SK-N-SH (cell line): ENCODE measurements around the gene TBX2.

Source experiments
- CHD2 ChIP-seq: fragments of 150-350 bp; IDR thresholded peaks from 2 replicates; pipeline ENCODE4 v1.6.1; 2018; ENCODE audit warnings: low read length; ENCODE audit not compliant: partially characterized antibody
- CTCF ChIP-seq: fragments of 200-600 bp; sonication (generic); IDR thresholded peaks from 2 replicates; pipeline ENCODE4 v1.6.1; 2017; ENCODE audit warnings: antibody characterized with exemption, mild to moderate bottlenecking, moderate library complexity
- EP300 ChIP-seq, 2 experiments: IDR thresholded peaks; 2 replicates each; pipeline versions ENCODE4 v1.4.0 to v1.6.1; 2012; ENCODE audit warnings: borderline replicate concordance in 1 of 2, low read depth in 1 of 2, low read length in 1 of 2
- JUND ChIP-seq: IDR thresholded peaks from 2 replicates; pipeline ENCODE4 v1.4.0; 2012
- MAX ChIP-seq: IDR thresholded peaks from 2 replicates; pipeline ENCODE4 v1.4.0; 2012; ENCODE audit warnings: low read depth
- MXI1 ChIP-seq: IDR thresholded peaks from 2 replicates; pipeline ENCODE4 v1.6.1; 2012; ENCODE audit warnings: mild to moderate bottlenecking, low read depth, low read length, improper control_type of control experiment
- NFIC ChIP-seq: IDR thresholded peaks from 2 replicates; pipeline ENCODE4 v1.4.0; 2012; ENCODE audit warnings: borderline replicate concordance
- POLR2AphosphoS5 ChIP-seq: IDR thresholded peaks from 2 replicates; pipeline ENCODE4 v1.6.1; 2012; ENCODE audit warnings: low read depth, low read length
- TAF1 ChIP-seq: IDR thresholded peaks from 2 replicates; pipeline ENCODE4 v1.6.1; 2012; ENCODE audit warnings: low read depth, mild to moderate bottlenecking, low read length, moderate library complexity, borderline replicate concordance

- TF ChIP-seq MAX (no peak), MXI1 (no peak; the same call in 1 of the 2 replicates), JUND (no peak), CHD2 (no peak), CTCF (no peak), EP300 (IDR thresholded peaks at IDR 0.05; ENCODE audit: borderline replicate concordance in 1 of 2, low read depth in 1 of 2, low read length in 1 of 2) (no peak), POLR2AphosphoS5 (no peak; the same call in 1 of the 2 replicates), NFIC (no peak), TAF1 (no peak)
Observed at GRCh38 chr17:61400717-61401388, 1.2 kb downstream of the TBX2 start.
